K562 (cell line): ENCODE measurements around the gene SPATA13. TPM values are rescaled to one million over a fixed set of nuclear protein-coding genes. Genes with fewer than 3 reads are reported as not detected.

Source experiments
- ATAC-seq: fragments of 200-7000 bp; cut with Tn5 transposase; 3 replicates; pipeline ENCODE4 v1.9.1; 2020; ENCODE audit warnings: moderate library complexity
- BruUV-seq: library from RNA; stranded (reverse); fragments of 400-500 nt; replicated peaks from 2 replicates; lab custom pipeline; 2021; lab: Mats Ljungman, UMichigan
- CTCF ChIA-PET: fragments of 300-600 bp; formaldehyde crosslinking; extraction: SDS; loops from one replicate; lab custom pipeline; 2021; ENCODE audit warnings: low intra/inter-chr PET ratio; lab: Yijun Ruan, JAX
- POLR2A ChIA-PET: fragments of 300-600, 350-650 bp; sonication (Branson Sonifier 250); formaldehyde crosslinking; extraction: SDS; loops from one replicate; lab custom pipeline; 2021; ENCODE audit warnings: antibody characterized with exemption, inconsistent platforms; lab: Yijun Ruan, JAX
- DNase-seq, 4 experiments: peaks; one replicate each; pipeline versions ENCODE4 v3.0.0 to v3.0.0-alpha.2; 2011 to 2018; ENCODE audit warnings: low spot score in 3 of 4, mixed read lengths in 3 of 4; ENCODE audit errors: extremely low read depth in 1 of 4
- FAIRE-seq: peaks from 2 replicates; lab custom pipeline; 2011; peaks lifted over from hg19 to GRCh38; lab: Jason Lieb, UNC
- H2AFZ ChIP-seq: 2 replicates; pipeline ENCODE4 v1.6.0; 2011; ENCODE audit warnings: low read depth, low read length, control low read depth, inconsistent platforms
- H3K27ac ChIP-seq: fragments of 200-600 bp; 3 replicates; pipeline ENCODE4 v1.8.0; 2011; ENCODE audit warnings: low read depth, mild to moderate bottlenecking, control low read depth, inconsistent platforms, low read length, moderate library complexity, mixed read lengths; ENCODE audit errors: extremely low read depth
- H3K27me3 ChIP-seq, 2 experiments: fragments of 300-600 bp in 1 of 2; 2 replicates in 1 of 2; 3 replicates in 1 of 2; pipeline versions ENCODE4 v1.6.0 to v1.8.0; 2011; ENCODE audit warnings: inconsistent platforms in 2 of 2, low read length in 2 of 2, mild to moderate bottlenecking in 1 of 2, mixed read lengths in 1 of 2, moderate library complexity in 1 of 2; ENCODE audit not compliant: control insufficient read depth in 2 of 2, insufficient read depth in 2 of 2
- H3K36me3 ChIP-seq: fragments of 300-600 bp; 3 replicates; pipeline ENCODE4 v1.8.0; 2011; ENCODE audit warnings: mild to moderate bottlenecking, low read length, inconsistent platforms; ENCODE audit not compliant: control insufficient read depth, insufficient read depth
- H3K4me1 ChIP-seq, 2 experiments: fragments of 200-600 bp in 1 of 2; replicated peaks in 1 of 2; 2 replicates in 1 of 2; 3 replicates in 1 of 2; pipeline versions ENCODE4 v1.5.1 to v1.8.0; 2011; ENCODE audit warnings: inconsistent platforms in 2 of 2, low read length in 2 of 2, mild to moderate bottlenecking in 1 of 2, mixed read lengths in 1 of 2, moderate library complexity in 1 of 2; ENCODE audit not compliant: control insufficient read depth in 2 of 2, insufficient read depth in 2 of 2
- H3K4me2 ChIP-seq: 2 replicates; pipeline ENCODE4 v1.6.1; 2011; ENCODE audit warnings: low read length, control low read depth, inconsistent platforms, mixed read lengths; ENCODE audit not compliant: insufficient read depth
- H3K4me3 ChIP-seq: fragments of 200-600 bp; sonication (generic), shearing (Covaris generic); 2 replicates; pipeline ENCODE4 v1.5.1; 2016; ENCODE audit warnings: control low read depth, inconsistent platforms
- H3K79me2 ChIP-seq: fragments of 200-600 bp; 3 replicates; pipeline ENCODE4 v1.8.0; 2011; ENCODE audit warnings: low read length, inconsistent platforms; ENCODE audit not compliant: control insufficient read depth, insufficient read depth
- H3K9ac ChIP-seq, 2 experiments: 2 replicates each; pipeline versions ENCODE4 v1.6.0 to v1.6.1; 2011; ENCODE audit warnings: low read depth in 2 of 2, low read length in 2 of 2, control low read depth in 1 of 2, inconsistent platforms in 1 of 2, mild to moderate bottlenecking in 1 of 2, mixed read lengths in 1 of 2; ENCODE audit not compliant: insufficient read depth in 1 of 2
- H3K9me1 ChIP-seq: one replicate; pipeline ENCODE4 v1.6.0; 2011; ENCODE audit warnings: inconsistent platforms, mild to moderate bottlenecking, low read length, moderate library complexity; ENCODE audit not compliant: control insufficient read depth, insufficient read depth
- H3K9me3 ChIP-seq: replicated peaks from 2 replicates; pipeline ENCODE4 v1.5.1; 2011; ENCODE audit warnings: low read depth, low read length, inconsistent platforms; ENCODE audit not compliant: control insufficient read depth, insufficient read depth
- H4K20me1 ChIP-seq: replicated peaks from 2 replicates; pipeline ENCODE4 v1.6.1; 2011; ENCODE audit warnings: low read length, inconsistent platforms, mixed read lengths; ENCODE audit not compliant: control insufficient read depth, insufficient read depth
- CBFB ChIP-seq: sonication (generic); formaldehyde crosslinking; IDR thresholded peaks from 2 replicates; pipeline ENCODE4 v1.4.0; 2020; ENCODE audit warnings: mild to moderate bottlenecking, missing genetic modification reagents
- DPF2 ChIP-seq: fragments of 450-650 bp; IDR thresholded peaks from 2 replicates; pipeline ENCODE4 v1.6.1; 2016
- KDM1A ChIP-seq, 2 experiments: fragments of 450-650 bp; IDR thresholded peaks; 2 replicates each; pipeline ENCODE4 v1.6.1; 2016; ENCODE audit warnings: mild to moderate bottlenecking in 2 of 2
- LCOR ChIP-seq: sonication (generic); formaldehyde crosslinking; IDR thresholded peaks from 2 replicates; pipeline ENCODE4 v1.8.0; 2022; ENCODE audit warnings: mild to moderate bottlenecking, missing genetic modification reagents
- MXI1 ChIP-seq: IDR thresholded peaks from 2 replicates; pipeline ENCODE4 v1.6.1; 2011; ENCODE audit warnings: low read depth, mild to moderate bottlenecking, improper control_type of control experiment, low read length
- NFXL1 ChIP-seq: fragments of 450-650 bp; formaldehyde crosslinking; IDR thresholded peaks from 2 replicates; pipeline ENCODE4 v1.4.0; 2021; ENCODE audit warnings: mild to moderate bottlenecking
- NFYB ChIP-seq: IDR thresholded peaks from 2 replicates; pipeline ENCODE4 v1.6.1; 2011; ENCODE audit warnings: mild to moderate bottlenecking, moderate library complexity; ENCODE audit not compliant: insufficient read length; ENCODE audit errors: extremely low read depth
- POLR2G ChIP-seq: fragments of 200-400 bp; formaldehyde crosslinking; IDR thresholded peaks from 2 replicates; pipeline ENCODE4 v1.6.1; 2017; ENCODE audit warnings: low read depth, mild to moderate bottlenecking, antibody characterized with exemption, low read length, moderate library complexity
- ZC3H11A ChIP-seq: IDR thresholded peaks from 2 replicates; pipeline ENCODE4 v1.6.1; 2012; ENCODE audit warnings: low read depth, low read length, improper control_type of control experiment
- WGBS: fragments of 100-300 bp; shearing (Covaris generic); methylation state at CpG from one replicate; pipeline ENCODE4 v1.1.6; 2016; ENCODE audit warnings: low coverage, mixed read lengths; ENCODE audit not compliant: insufficient coverage; ENCODE audit errors: missing lambda C conversion rate; 5-methylcytosine and 5-hydroxymethylcytosine counted together
- in situ Hi-C: fragments of 300-500 bp; cut with MboI; formaldehyde crosslinking; loops from 4 replicates; pipeline ENCODE4 v1.15.0; 2018; ENCODE audit warnings: inconsistent platforms, mixed read lengths
- intact Hi-C: fragments of 100-400 bp; cut with micrococcal nuclease; formaldehyde crosslinking; loops from 2 replicates; pipeline ENCODE4 v1.14.2; 2022
- polyA plus RNA-seq, 8 experiments: library from polyadenylated mRNA; depleted of rRNA in 4 of 8; stranded (reverse) in 5 of 8; unstranded in 3 of 8; fragments of >200 nt; fragmentation: Nextera tagmentation in 2 of 8; fragmentation: Illumina TruSeq in 1 of 8; extraction: Ambion mirVana in 2 of 8; extraction: Trizol in 1 of 8; gene quantifications; 2 replicates each; pipeline versions ENCODE4 v1.2.1 to v1.2.3, GENCODE V29; 2011 to 2014; ENCODE audit warnings: inconsistent platforms in 1 of 8, missing spikeins in 1 of 8
- total RNA-seq, 7 experiments: library from RNA; depleted of rRNA in 6 of 7; stranded (reverse); fragments of >200 nt in 6 of 7; fragmentation: Illumina TruSeq in 2 of 7; extraction: Trizol in 2 of 7; gene quantifications; 2 replicates each; pipeline versions ENCODE4 v1.2.1 to v1.2.3, GENCODE V29; 2011 to 2021; ENCODE audit warnings: low replicate concordance in 1 of 7
- TF ChIP-seq, protein P1 (sequence below): fragments of 450-650 bp; IDR thresholded peaks from 2 replicates; pipeline ENCODE4 v1.6.1; 2017; ENCODE audit warnings: antibody characterized with exemption
- TF ChIP-seq, protein P2 (sequence below), 3 experiments: IDR thresholded peaks in 2 of 3; conservative IDR thresholded peaks in 1 of 3; 2 replicates each; pipeline ENCODE4 v1.5.1; 2011 to 2012; ENCODE audit warnings: low read length in 3 of 3, mild to moderate bottlenecking in 3 of 3, control low read depth in 2 of 3, improper control_type of control experiment in 1 of 3, inconsistent platforms in 1 of 3, low read depth in 1 of 3, mixed read lengths in 1 of 3, moderate library complexity in 1 of 3; ENCODE audit not compliant: insufficient read depth in 2 of 3
- TF ChIP-seq, protein P3 (sequence below): sonication (generic); IDR thresholded peaks from 2 replicates; pipeline ENCODE4 v1.6.1; 2016

SPATA13 gene
- total and polyA plus RNA-seq, 9 of the 15 experiments (the other 6 are each of a cell fraction or from before 2014, with no cell fraction given) = 0.08 to 0.99 (median 0.21) TPM; not detected in 2

DNA sequence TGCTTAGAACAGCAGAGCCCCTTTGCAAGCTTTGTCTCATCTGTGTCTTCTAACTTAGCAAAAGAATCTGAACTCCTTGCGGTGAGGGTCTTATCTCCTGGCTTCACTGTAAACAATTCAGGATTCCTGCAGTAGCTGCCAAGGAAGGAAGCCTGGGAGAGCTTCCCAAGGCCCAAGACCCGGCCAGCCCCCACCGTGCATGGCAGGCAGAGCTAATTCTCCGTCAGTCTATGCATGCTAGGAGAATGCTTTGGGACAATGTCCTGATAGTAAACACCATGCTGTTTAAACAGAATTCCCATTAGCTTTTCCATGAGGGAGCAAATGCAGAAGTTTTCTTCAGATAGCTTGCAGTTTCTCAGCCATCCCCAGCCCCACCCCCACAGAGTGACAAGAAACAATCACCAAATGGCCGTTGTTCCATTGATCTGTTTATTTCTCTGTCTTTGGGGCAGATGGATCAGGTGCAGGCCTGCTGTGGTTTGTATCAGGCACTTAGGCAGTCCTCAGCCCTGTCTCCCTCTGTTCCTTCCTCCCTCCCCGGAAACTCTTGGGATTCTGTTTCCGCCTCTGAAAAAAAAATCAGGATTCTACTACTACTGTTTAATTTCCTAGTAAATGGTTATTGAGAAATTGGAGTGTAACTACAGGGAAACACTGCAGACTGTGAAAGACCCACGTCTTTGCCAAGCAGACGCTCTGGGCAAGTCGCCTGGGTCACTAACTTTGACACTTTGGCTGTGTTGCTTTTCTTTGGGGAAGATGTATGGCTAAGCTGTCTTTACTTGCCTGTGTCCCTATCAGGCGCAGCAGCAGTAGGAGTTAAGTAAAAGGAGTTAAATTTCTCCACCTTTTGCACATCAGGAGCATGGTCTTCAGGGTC, 40.7 kb upstream of the SPATA13 start:
- no peak overlapping the region for H3K9ac ChIP-seq
- no peaks in the 10 kb centered on the region for H4K20me1 ChIP-seq
- in situ Hi-C loops (no loop called here), intact Hi-C loops (no loop called here)
- H2AFZ ChIP-seq = no peak overlapping the region
- H3K4me2 ChIP-seq = no peak overlapping the region
- POLR2A ChIA-PET = interaction anchor here (0.6 kb wide), 1 partner anchor 57 kb away, joined by 3 read pairs; no protein-coding TSS in a partner anchor
- CTCF ChIA-PET = no interaction called here
- no peaks in the 10 kb centered on the region for H3K79me2 ChIP-seq
- ATAC-seq = no peak
- no peak overlapping the region for H3K27ac ChIP-seq
- no TSS peak for BruUV-seq
- FAIRE-seq = no peak
- H3K36me3 ChIP-seq = no peaks in the 10 kb centered on the region
- no peaks in the 10 kb centered on the region for H3K9me1 ChIP-seq
- DNase-seq = no peak
- WGBS = 3% methylated on average over 10 of the region's 11 CpGs
- no peaks in the 10 kb centered on the region for H3K9me3 ChIP-seq
- peaks cover 0 to 4% of the 10 kb centered on the region in 2 experiments; a peak in 1 of 5 replicates for H3K27me3 ChIP-seq
- TF ChIP-seq, protein P1, sequence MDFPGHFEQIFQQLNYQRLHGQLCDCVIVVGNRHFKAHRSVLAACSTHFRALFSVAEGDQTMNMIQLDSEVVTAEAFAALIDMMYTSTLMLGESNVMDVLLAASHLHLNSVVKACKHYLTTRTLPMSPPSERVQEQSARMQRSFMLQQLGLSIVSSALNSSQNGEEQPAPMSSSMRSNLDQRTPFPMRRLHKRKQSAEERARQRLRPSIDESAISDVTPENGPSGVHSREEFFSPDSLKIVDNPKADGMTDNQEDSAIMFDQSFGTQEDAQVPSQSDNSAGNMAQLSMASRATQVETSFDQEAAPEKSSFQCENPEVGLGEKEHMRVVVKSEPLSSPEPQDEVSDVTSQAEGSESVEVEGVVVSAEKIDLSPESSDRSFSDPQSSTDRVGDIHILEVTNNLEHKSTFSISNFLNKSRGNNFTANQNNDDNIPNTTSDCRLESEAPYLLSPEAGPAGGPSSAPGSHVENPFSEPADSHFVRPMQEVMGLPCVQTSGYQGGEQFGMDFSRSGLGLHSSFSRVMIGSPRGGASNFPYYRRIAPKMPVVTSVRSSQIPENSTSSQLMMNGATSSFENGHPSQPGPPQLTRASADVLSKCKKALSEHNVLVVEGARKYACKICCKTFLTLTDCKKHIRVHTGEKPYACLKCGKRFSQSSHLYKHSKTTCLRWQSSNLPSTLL = no peak
- TF ChIP-seq CBFB (CRISPR knock-in tag) (no peak), ZC3H11A (no peak), DPF2 (no peak), NFYB (no peak), LCOR (CRISPR knock-in tag) (no peak), NFXL1 (CRISPR knock-in tag) (no peak), KDM1A (IDR thresholded peaks at IDR 0.05) (no peak), MXI1 (no peak), POLR2G (no peak)
- TF ChIP-seq, protein P2, sequence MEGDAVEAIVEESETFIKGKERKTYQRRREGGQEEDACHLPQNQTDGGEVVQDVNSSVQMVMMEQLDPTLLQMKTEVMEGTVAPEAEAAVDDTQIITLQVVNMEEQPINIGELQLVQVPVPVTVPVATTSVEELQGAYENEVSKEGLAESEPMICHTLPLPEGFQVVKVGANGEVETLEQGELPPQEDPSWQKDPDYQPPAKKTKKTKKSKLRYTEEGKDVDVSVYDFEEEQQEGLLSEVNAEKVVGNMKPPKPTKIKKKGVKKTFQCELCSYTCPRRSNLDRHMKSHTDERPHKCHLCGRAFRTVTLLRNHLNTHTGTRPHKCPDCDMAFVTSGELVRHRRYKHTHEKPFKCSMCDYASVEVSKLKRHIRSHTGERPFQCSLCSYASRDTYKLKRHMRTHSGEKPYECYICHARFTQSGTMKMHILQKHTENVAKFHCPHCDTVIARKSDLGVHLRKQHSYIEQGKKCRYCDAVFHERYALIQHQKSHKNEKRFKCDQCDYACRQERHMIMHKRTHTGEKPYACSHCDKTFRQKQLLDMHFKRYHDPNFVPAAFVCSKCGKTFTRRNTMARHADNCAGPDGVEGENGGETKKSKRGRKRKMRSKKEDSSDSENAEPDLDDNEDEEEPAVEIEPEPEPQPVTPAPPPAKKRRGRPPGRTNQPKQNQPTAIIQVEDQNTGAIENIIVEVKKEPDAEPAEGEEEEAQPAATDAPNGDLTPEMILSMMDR (IDR thresholded peaks at IDR 0.05 in 2 of 3, conservative IDR thresholded peaks at IDR 0.05 in 1 of 3; ENCODE audit: insufficient read depth in 2 of 3, low read depth in 1 of 3, low read length in 3 of 3) = no peak
- TF ChIP-seq, protein P3, sequence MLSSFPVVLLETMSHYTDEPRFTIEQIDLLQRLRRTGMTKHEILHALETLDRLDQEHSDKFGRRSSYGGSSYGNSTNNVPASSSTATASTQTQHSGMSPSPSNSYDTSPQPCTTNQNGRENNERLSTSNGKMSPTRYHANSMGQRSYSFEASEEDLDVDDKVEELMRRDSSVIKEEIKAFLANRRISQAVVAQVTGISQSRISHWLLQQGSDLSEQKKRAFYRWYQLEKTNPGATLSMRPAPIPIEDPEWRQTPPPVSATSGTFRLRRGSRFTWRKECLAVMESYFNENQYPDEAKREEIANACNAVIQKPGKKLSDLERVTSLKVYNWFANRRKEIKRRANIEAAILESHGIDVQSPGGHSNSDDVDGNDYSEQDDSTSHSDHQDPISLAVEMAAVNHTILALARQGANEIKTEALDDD = no peak
- no peak overlapping the region for H3K4me3 ChIP-seq
- H3K4me1 ChIP-seq = no peaks in the 10 kb centered on the region
